HG03558 (cell line): ENCODE results near the gene KCNJ14.
"Not testable (repeated sequence)": the region's sequence is repeated elsewhere in the genome, so short reads cannot be mapped to it uniquely, and the experiment has no call there.

Source experiments
- ATAC-seq: cut with Tn5 transposase; IDR thresholded peaks from one replicate; pipeline ENCODE4 v1.9.1; 2021; ENCODE audit warnings: moderate number of reproducible peaks; ENCODE audit not compliant: unreplicated experiment; ENCODE audit errors: extremely low read depth

KCNJ14 gene

GRCh38 chr19:48484931-48485612 lies 29.7 kb downstream of the KCNJ14 start:
- no peak for ATAC-seq

- ATAC-seq: not testable (repeated sequence)
Observed at GRCh38 chr19:48486706-48487105, 31.3 kb downstream of the KCNJ14 start.

GRCh38 chr19:48487544-48487943 lies 32.2 kb downstream of the KCNJ14 start:
- ATAC-seq: no peak

GRCh38 chr19:48487948-48488347 lies 32.6 kb downstream of the KCNJ14 start:
- no peak for ATAC-seq

- ATAC-seq: not testable (repeated sequence)
Observed at GRCh38 chr19:48488478-48488877, 33.1 kb downstream of the KCNJ14 start.

GRCh38 chr19:48489608-48490216 lies 34.3 kb downstream of the KCNJ14 start:
- ATAC-seq: no peak

- no peak for ATAC-seq
Observed at GRCh38 chr19:48490981-48491792, 35.8 kb downstream of the KCNJ14 start.

- no peak for ATAC-seq
Observed at GRCh38 chr19:48491793-48492123, 36.4 kb downstream of the KCNJ14 start.

GRCh38 chr19:48492925-48493717 lies 37.7 kb downstream of the KCNJ14 start:
- ATAC-seq: peak; percentile 45

GRCh38 chr19:48493718-48494401 lies 38.5 kb downstream of the KCNJ14 start:
- ATAC-seq: no peak

GRCh38 chr19:48495396-48495795 lies 40.0 kb downstream of the KCNJ14 start:
- no peak for ATAC-seq

- no peak for ATAC-seq
Observed at GRCh38 chr19:48496959-48497727, 41.8 kb downstream of the KCNJ14 start.

GRCh38 chr19:48497728-48498594 lies 42.6 kb downstream of the KCNJ14 start:
- no peak for ATAC-seq

GRCh38 chr19:48498595-48499311 lies 43.4 kb downstream of the KCNJ14 start:
- ATAC-seq: no peak

GRCh38 chr19:48499316-48500090 lies 44.1 kb downstream of the KCNJ14 start:
- ATAC-seq: no peak

GRCh38 chr19:48500830-48501493 lies 45.6 kb downstream of the KCNJ14 start:
- ATAC-seq: no peak
